B cell (primary cell): Measurements from ENCODE around the gene TSEN34. TPM values are rescaled to one million over a fixed set of nuclear protein-coding genes. Genes with fewer than 3 reads are reported as not detected.
A peak's percentile ranks its signal among the peaks of the same experiment; 100 is the strongest.

Experiments
- ATAC-seq: fragments of 200-7000 bp; cut with Tn5 transposase; one replicate; pipeline ENCODE4 v1.10.0; 2021; ENCODE audit warnings: low read depth, mild to moderate bottlenecking, moderate number of reproducible peaks, moderate library complexity
- CTCF ChIA-PET: fragments of 350-600 bp; sonication (Branson Sonifier 250); formaldehyde crosslinking; loops from one replicate; lab custom pipeline; 2021; ENCODE audit warnings: antibody characterized with exemption, inconsistent platforms; lab: Charles Lee
- POLR2A ChIA-PET: fragments of 350-600 bp; sonication (Branson Sonifier 250); formaldehyde crosslinking; loops from one replicate; lab custom pipeline; 2021; ENCODE audit warnings: antibody characterized with exemption; lab: Charles Lee
- DNase-seq: peaks from one replicate; pipeline ENCODE4 v3.0.0; 2013
- H2AFZ ChIP-seq: 2 replicates; pipeline ENCODE4 v1.6.1; 2012; ENCODE audit warnings: mild to moderate bottlenecking, low read depth, low read length; ENCODE audit not compliant: insufficient read depth, poor library complexity, severe bottlenecking
- H3K27ac ChIP-seq, 2 donors: 1 replicate in 1 of 2; 2 replicates in 1 of 2; pipeline ENCODE4 v1.5.1; 2012 to 2013; ENCODE audit warnings: low read length in 2 of 2, mild to moderate bottlenecking in 2 of 2, moderate library complexity in 1 of 2
- H3K27me3 ChIP-seq, 4 experiments: fragments of 200-600 bp in 1 of 4; sonication (generic) in 1 of 4; replicated peaks in 1 of 4; 1 replicate in 2 of 4; 2 replicates in 2 of 4; pipeline versions ENCODE4 v1.6.1 to v1.7.0; 2013 to 2016; ENCODE audit warnings: low read length in 3 of 4, mild to moderate bottlenecking in 2 of 4, mixed read lengths in 1 of 4, moderate library complexity in 1 of 4; ENCODE audit not compliant: insufficient read depth in 4 of 4, control insufficient read depth in 3 of 4; ENCODE audit errors: control extremely low read depth in 1 of 4
- H3K36me3 ChIP-seq, 2 experiments: replicated peaks in 1 of 2; 1 replicate in 1 of 2; 2 replicates in 1 of 2; pipeline versions ENCODE4 v1.6.1 to v1.7.1; 2013; ENCODE audit warnings: low read length in 1 of 2; ENCODE audit not compliant: insufficient read depth in 2 of 2, control insufficient read depth in 1 of 2; ENCODE audit errors: control extremely low read depth in 1 of 2, extremely low read depth in 1 of 2
- H3K4me1 ChIP-seq, 2 donors: fragments of 200-600 bp in 1 of 2; sonication (generic) in 1 of 2; 1 replicate in 1 of 2; 2 replicates in 1 of 2; pipeline versions ENCODE4 v1.5.1 to v1.6.1; 2013 to 2017; ENCODE audit warnings: low read length in 2 of 2; ENCODE audit not compliant: control insufficient read depth in 2 of 2, insufficient read depth in 2 of 2
- H3K4me2 ChIP-seq: replicated peaks from 2 replicates; pipeline ENCODE3; 2012; ENCODE audit warnings: mild to moderate bottlenecking, low read depth, low read length; ENCODE audit not compliant: poor library complexity, severe bottlenecking
- H3K4me3 ChIP-seq, 5 experiments: fragments of 200-600 bp in 1 of 5; sonication (generic) in 1 of 5; 1 replicate in 3 of 5; 2 replicates in 2 of 5; pipeline versions ENCODE4 v1.5.1 to v1.7.0; 2011 to 2016; ENCODE audit warnings: low read length in 4 of 5, mild to moderate bottlenecking in 4 of 5, low read depth in 2 of 5, control low read depth in 1 of 5, moderate library complexity in 1 of 5; ENCODE audit not compliant: insufficient read depth in 1 of 5; ENCODE audit errors: control extremely low read depth in 1 of 5, extremely low read depth in 1 of 5
- H3K79me2 ChIP-seq: fragments of 200-600 bp; sonication (generic); one replicate; pipeline ENCODE4 v1.6.0; 2016; ENCODE audit warnings: low read length; ENCODE audit not compliant: control insufficient read depth, insufficient read depth
- H3K9ac ChIP-seq: fragments of 200-600 bp; sonication (generic); 2 replicates; pipeline ENCODE4 v1.6.1; 2017; ENCODE audit warnings: mild to moderate bottlenecking, low read length, moderate library complexity
- H3K9me3 ChIP-seq, 3 donors: one replicate each; pipeline versions ENCODE4 v1.6.1 to v1.7.1; 2013; ENCODE audit warnings: low read length in 2 of 3; ENCODE audit not compliant: control insufficient read depth in 2 of 3, insufficient read depth in 1 of 3; ENCODE audit errors: control extremely low read depth in 1 of 3
- H4K20me1 ChIP-seq: 2 replicates; pipeline ENCODE4 v1.6.0; 2012; ENCODE audit warnings: mild to moderate bottlenecking, low read length; ENCODE audit not compliant: insufficient read depth, control insufficient read depth, poor library complexity, severe bottlenecking
- H3K27ac Mint-ChIP-seq: one replicate; pipeline ENCODE4 v1.8.0; 2021; ENCODE audit warnings: mixed read lengths
- H3K27me3 Mint-ChIP-seq: one replicate; pipeline ENCODE4 v1.8.0; 2021; ENCODE audit warnings: mixed read lengths
- H3K4me1 Mint-ChIP-seq: one replicate; pipeline ENCODE4 v1.8.0; 2021; ENCODE audit warnings: mixed read lengths
- H3K4me3 Mint-ChIP-seq: one replicate; pipeline ENCODE4 v1.8.0; 2021; ENCODE audit warnings: mixed read lengths
- H3K9me3 Mint-ChIP-seq: one replicate; pipeline ENCODE4 v1.8.0; 2022; ENCODE audit warnings: mixed read lengths; ENCODE audit not compliant: insufficient read depth
- EZH2 ChIP-seq: IDR thresholded peaks from 2 replicates; pipeline ENCODE4 v1.6.1; 2012; ENCODE audit warnings: borderline replicate concordance, low read depth, mild to moderate bottlenecking, moderate library complexity, low read length; ENCODE audit not compliant: insufficient read depth, poor library complexity, severe bottlenecking
- WGBS: methylation state at CpG from one replicate; pipeline ENCODE4 v1.1.5; 2013; ENCODE audit warnings: missing lambda C conversion rate; ENCODE audit not compliant: insufficient coverage; 5-methylcytosine and 5-hydroxymethylcytosine counted together
- intact Hi-C: fragments of 100-400 bp; cut with micrococcal nuclease; formaldehyde crosslinking; loops from one replicate; pipeline ENCODE4 v1.10.0; 2022
- polyA plus RNA-seq: library from polyadenylated mRNA; depleted of rRNA; stranded (reverse); fragments of >200 nt; gene quantifications from 2 replicates; pipeline ENCODE4 v1.2.3, GENCODE V29; 2012
- total RNA-seq, 2 donors: library from RNA; stranded (reverse); fragments of 120-200 nt in 1 of 2; gene quantifications; 1 replicate in 1 of 2; 2 replicates in 1 of 2; pipeline versions ENCODE4 v1.2.3 to v1.2.4, GENCODE V29; 2013 to 2022
- TF ChIP-seq, protein P1 (sequence below): fragments of 200-600 bp; IDR thresholded peaks from one replicate; pipeline ENCODE4 v1.8.0; 2022; ENCODE audit warnings: antibody characterized with exemption, mild to moderate bottlenecking

Gene TSEN34
- total and polyA plus RNA-seq, 2 donors (not counting 1 experiment from before 2014, with no cell fraction given): 17.6 to 25.1 TPM

DNA sequence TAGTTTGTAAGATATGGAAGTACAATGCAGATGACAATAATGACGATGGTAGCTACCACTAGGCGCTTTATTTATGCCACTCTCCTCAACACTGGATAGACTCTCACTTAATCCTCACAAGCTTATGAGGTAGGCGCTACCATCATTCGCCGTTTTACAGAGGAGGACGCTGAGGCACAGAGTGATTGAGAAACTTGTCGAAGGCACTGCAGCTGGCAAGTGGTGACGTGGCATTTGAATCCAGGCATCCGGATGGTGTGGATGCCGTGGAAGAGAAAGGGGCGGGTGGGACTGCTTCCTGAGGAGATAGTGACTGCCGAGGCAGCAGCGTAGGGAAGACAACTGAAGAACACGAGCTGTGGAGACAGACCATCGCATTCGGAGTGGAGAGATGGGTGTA is 8.3 kb downstream of the TSEN34 start:
- WGBS: 98% methylated on average over 7 of the region's 16 CpGs
- TF ChIP-seq, protein P1, sequence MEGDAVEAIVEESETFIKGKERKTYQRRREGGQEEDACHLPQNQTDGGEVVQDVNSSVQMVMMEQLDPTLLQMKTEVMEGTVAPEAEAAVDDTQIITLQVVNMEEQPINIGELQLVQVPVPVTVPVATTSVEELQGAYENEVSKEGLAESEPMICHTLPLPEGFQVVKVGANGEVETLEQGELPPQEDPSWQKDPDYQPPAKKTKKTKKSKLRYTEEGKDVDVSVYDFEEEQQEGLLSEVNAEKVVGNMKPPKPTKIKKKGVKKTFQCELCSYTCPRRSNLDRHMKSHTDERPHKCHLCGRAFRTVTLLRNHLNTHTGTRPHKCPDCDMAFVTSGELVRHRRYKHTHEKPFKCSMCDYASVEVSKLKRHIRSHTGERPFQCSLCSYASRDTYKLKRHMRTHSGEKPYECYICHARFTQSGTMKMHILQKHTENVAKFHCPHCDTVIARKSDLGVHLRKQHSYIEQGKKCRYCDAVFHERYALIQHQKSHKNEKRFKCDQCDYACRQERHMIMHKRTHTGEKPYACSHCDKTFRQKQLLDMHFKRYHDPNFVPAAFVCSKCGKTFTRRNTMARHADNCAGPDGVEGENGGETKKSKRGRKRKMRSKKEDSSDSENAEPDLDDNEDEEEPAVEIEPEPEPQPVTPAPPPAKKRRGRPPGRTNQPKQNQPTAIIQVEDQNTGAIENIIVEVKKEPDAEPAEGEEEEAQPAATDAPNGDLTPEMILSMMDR: no peak
- TF ChIP-seq EZH2: no peak
- H3K4me1 ChIP-seq: peaks cover 27 to 38% of the 10 kb centered on the region in 2 donors
- no peak overlapping the region for H3K4me3 ChIP-seq
- intact Hi-C loops: no loop called here
- Mint-ChIP-seq H3K27ac (peak overlapping the region; percentile 78), H3K27me3 (no peaks in the 10 kb centered on the region), H3K4me3 (peak overlapping the region; percentile 80), H3K4me1 (peaks cover 41% of the 10 kb centered on the region), H3K9me3 (no peaks in the 10 kb centered on the region)
- H3K79me2 ChIP-seq: peaks cover 42% of the 10 kb centered on the region
- H3K9me3 ChIP-seq: no peaks in the 10 kb centered on the region
- no peak for DNase-seq
- POLR2A ChIA-PET: interaction anchor here (0.6 to 4.8 kb wide), 4 partner anchors 9 to 264 kb away, joined by 3 to 73 read pairs (median 4); partner anchors contain the start of genes LENG9, MBOAT7 and TSEN34
- H3K27ac ChIP-seq: no peak overlapping the region
- no peak overlapping the region for H3K9ac ChIP-seq
- no peak overlapping the region for H2AFZ ChIP-seq
- CTCF ChIA-PET: interaction anchor here (0.5 to 4.9 kb wide), 4 partner anchors 10 to 131 kb away, joined by 3 to 30 read pairs (median 4); partner anchors contain the start of genes MBOAT7 and TSEN34
- ATAC-seq: no peak
- no peak overlapping the region for H3K4me2 ChIP-seq
- peaks cover 7 to 36% of the 10 kb centered on the region in 2 experiments for H3K36me3 ChIP-seq
- no peaks in the 10 kb centered on the region for H3K27me3 ChIP-seq
- H4K20me1 ChIP-seq: peaks cover 35% of the 10 kb centered on the region

DNA sequence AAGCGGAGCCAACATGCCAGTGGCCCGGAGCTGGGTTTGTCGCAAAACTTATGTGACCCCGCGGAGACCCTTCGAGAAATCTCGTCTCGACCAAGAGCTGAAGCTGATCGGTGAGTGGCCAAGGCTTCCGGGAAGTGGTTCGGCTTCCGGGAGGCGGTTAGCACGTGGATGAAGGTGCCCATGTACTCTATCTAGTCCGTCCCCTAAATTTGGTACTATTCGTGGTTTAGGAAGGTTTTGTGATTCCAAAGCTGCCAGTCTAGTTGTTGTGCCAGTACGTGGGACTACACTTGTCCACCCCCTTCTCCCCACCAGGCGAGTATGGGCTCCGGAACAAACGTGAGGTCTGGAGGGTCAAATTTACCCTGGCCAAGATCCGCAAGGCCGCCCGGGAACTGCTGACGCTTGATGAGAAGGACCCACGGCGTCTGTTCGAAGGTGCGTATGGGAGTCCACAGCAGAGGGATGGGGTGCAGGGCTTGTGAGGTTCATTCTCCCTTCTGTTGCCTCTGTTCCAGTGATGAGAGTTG is 10.1 kb downstream of the TSEN34 start:
- CTCF ChIA-PET: interaction anchor here (0.6 to 4.9 kb wide), 3 partner anchors 12 to 805 kb away, joined by 3 to 30 read pairs (median 3); partner anchors contain the start of genes MBOAT7 and TSEN34
- 2% methylated on average over 18 of the region's 28 CpGs for WGBS
- no peaks in the 10 kb centered on the region for H3K9me3 Mint-ChIP-seq

More for the DNA sequence above, 10.1 kb downstream of the TSEN34 start:
- Mint-ChIP-seq H3K4me3 (peak overlapping the region; percentile 96), H3K27ac (peak overlapping the region; percentile 98), H3K4me1 (peaks cover 55% of the 10 kb centered on the region), H3K27me3 (no peaks in the 10 kb centered on the region)
- intact Hi-C loops: loop anchor here (1.0 to 5.0 kb wide), 3 partner anchors 39 to 1476 kb away; partner anchors contain the start of genes EPN1 and LENG8
- Histone ChIP-seq H3K4me3 (peak overlapping the region; percentile 64 to 100 (median 95)), H2AFZ (peak overlapping the region; percentile 85), H3K79me2 (peaks cover 60% of the 10 kb centered on the region), H3K36me3 (peaks cover 7 to 51% of the 10 kb centered on the region in 2 experiments), H3K4me2 (peak overlapping the region; percentile 88), H3K9me3 (no peaks in the 10 kb centered on the region), H3K27ac (peak overlapping the region; percentile 75 to 95), H3K27me3 (no peaks in the 10 kb centered on the region), H3K4me1 (peaks cover 38 to 47% of the 10 kb centered on the region in 2 donors), H3K9ac (peak overlapping the region; percentile 96), H4K20me1 (peaks cover 54% of the 10 kb centered on the region)
- ATAC-seq (no peak), DNase-seq (no peak)
- no peak for TF ChIP-seq EZH2
- TF ChIP-seq, protein P1: no peak
- POLR2A ChIA-PET: interaction anchor here (0.7 to 4.8 kb wide), 5 partner anchors 11 to 188 kb away, joined by 4 to 73 read pairs (median 5); partner anchors contain the start of genes LENG1, MBOAT7, PRPF31 and TFPT
